HG03135 (cell line): Measurements from ENCODE around the gene LHX4.

ENCODE experiments used
- ATAC-seq: cut with Tn5 transposase; IDR thresholded peaks from one replicate; pipeline ENCODE4 v1.9.1; 2021; ENCODE audit warnings: mild to moderate bottlenecking, moderate library complexity; ENCODE audit not compliant: unreplicated experiment

Gene LHX4

DNA sequence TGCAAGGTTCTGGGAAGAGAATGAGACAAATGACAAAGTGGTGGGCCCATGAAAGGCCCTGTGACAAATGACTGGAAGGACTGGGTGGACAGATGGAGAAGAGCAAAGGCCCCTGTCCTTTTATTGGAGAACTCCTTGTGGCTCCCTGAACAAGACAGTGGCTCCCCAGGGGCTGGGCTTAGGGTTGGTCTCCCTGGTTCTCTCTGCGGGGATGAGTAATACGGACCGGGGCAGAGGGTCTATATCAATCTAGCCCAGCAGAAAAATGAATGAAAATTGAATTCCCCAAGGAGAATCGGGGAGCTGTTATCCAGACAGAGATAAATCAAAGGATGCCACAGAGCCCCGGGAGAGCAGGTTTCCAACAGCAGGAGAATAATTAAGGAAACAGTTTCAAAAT, 5.2 kb upstream of the LHX4 start:
- ATAC-seq: no peak

DNA sequence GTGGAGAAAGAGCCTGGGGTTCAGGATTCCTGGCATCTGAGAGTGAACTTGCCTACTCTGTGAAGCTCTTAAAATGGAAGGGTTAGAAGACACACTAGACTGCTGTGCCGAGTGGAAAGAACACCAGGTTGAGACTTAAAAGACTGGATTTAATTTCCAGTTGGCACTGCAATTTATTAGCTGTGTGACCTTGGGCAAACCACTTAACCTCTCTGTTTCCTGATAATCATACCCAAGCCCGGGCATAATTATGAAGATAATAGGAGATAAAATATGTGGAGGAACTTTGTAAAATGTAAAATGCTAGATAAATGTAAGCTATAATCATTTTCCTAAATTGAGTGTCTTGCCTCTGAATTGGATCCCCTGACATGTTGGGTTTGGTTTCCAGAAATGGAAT, 4.7 kb upstream of the LHX4 start:
- ATAC-seq: no peak

DNA sequence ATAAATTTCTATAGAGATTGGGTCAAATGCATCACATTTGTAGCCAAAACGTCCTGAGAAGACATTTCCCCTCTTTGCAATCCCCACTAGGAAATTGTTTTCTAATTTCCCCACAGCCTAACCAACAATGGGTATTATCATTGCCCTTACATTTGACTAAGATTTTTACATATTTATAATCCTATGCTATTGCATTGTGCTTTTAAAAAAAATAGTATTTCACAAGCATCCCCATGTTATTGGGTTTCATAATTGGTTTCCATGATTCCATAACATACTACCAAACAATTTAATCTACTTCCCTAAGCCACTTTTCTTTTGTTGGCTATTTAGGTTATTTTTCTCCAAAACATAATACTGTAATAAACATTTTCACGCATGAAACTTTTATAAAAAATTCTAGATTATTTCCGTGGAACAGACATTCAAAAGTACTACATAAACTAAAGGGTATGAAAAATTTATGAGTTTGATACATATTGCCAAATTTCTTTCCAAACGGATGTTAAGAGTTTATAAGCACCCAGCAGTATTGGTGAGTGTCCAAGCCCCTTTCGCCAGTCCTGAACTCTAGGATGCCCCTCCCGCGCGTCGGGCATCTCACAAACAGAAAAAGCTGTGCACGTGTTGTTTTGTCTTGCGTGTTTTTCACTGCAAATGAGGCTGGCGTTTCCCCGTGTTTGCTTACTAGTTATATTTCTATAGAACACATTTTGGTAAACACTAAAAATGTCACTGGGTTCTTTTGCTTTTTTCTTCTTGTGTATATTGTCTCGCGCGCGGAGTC, 2.0 kb upstream of the LHX4 start:
- ATAC-seq: no peak

- no peak for ATAC-seq
Observed at GRCh38 chr1:180228648-180229482, 1.2 kb upstream of the LHX4 start.

GRCh38 chr1:180230416-180230790, 339 bp downstream of the LHX4 start:
- no peak for ATAC-seq

DNA sequence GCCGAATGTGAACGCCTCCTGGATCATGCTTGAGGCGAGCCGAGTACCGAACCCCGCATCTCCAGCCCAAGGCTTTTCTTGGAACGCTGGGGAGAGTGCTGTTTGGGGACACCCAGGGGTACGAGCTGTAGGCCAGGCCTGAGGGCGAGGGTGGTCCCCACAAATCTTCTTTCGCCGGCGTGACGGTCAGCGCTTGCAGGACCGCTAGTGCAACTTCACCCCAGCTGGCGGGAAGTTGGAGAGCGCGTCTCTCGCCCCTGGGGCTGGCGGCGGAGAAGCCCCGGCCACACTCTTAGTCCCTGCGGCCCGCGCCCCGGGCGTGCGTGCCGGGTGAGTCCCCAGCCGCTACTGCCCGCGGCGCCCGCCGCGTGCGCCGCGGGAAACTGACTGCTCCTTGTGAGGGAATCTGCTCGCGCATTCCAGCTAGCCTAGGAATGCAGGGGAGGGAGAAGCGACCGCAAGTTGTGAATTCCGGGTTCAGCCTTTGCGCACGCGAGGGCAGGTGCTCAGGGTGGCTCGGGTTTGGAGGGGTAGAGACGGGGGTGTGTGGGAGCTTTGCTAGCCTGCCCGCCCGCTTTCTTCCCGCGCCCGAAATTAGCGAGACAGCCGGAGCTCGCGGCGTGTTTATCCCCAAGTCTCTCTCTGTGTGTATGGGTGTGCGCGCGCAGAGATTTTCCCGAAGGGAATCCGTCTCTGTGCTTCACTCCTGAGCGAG, 884 bp downstream of the LHX4 start:
- no peak for ATAC-seq

DNA sequence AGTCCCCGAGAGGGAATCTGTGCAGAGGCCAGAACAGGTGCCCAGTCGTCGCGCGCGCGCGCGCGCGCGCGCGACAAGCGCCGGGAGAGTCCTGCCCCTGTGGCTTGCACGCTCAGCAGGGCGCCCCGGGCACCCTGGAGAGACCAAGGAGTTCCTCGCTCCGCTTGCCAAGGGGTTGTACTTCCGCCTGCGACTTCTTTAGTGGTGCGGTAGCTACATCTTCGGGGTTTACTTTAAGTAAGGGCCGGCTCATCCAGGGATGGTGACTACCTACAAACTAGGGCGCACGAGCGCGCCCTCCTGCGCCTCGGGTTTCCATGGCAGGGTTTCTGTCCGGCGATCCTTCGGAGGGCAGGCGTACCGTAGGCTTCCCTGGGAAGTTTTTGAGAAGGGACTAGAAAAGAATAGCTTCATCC, 1.4 kb downstream of the LHX4 start:
- no peak for ATAC-seq

GRCh38 chr1:180231936-180232335, 1.9 kb downstream of the LHX4 start:
- ATAC-seq: no peak

GRCh38 chr1:180232521-180233043, 2.5 kb downstream of the LHX4 start:
- ATAC-seq: no peak

DNA sequence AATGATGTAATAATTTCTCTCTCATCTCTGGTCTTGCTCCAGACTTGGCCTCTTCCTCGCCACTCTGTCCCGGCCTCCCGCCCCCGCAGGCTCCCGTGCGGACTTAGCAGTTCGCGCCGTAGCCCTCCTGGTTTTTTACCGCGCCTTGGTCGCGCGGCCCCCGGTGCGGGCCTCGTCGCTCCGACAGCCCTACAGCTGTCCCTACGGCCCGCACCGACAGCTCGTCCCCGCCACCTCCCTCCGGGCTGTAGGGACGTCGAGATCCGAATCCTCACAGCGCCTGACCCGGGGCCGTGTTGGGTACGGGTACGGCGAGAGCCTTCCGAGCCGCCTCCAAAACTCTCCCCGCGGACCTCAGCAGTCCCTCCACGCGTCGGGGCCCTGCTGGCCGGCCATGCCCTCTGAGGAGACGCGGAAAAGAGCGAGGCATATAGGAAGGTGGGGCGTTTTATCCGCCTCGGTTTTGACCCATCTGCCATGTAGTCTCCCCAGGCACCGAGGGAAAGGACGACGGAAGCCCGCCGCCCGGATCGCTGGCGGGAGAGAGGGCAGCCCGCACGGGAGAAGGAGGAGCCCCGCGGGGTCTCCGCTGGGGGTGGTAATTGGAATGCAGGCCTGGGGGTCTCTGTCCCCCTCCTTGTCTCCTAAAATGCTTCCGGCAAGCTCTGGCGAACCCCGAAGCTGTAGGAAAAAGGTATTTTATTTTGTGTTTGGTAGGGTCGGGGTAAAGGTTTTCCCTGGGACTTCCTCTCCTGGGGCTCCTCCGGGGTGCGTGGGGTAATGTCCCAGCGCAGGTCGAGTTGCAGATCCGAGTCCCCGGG, 3.3 kb downstream of the LHX4 start:
- ATAC-seq: no peak

- no peak for ATAC-seq
Observed at GRCh38 chr1:180234369-180235076, 4.5 kb downstream of the LHX4 start.

DNA sequence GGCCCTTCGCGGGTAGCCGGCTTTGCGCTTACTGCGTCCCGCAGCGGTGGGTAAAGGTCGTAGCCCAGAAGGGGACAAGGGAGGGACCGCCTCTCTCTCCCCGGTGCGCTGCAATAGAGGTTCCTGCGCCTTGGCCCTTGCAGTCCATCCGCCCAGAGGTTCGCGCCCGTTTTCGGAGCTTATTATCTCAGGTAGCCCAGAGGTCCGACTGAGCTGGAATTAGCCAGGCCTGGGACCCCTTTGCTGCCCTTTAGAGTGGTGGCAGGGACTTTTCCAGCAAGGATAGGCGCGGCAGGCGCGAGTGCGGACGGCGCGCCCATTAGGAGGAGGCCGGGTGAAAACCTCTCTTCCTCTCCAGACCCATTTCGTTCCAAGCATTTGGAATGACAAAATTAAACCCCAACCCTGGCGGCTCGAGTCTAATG, 5.0 kb downstream of the LHX4 start:
- ATAC-seq: no peak

GRCh38 chr1:180235502-180236239, 5.6 kb downstream of the LHX4 start:
- ATAC-seq: no peak

- ATAC-seq: no peak
Observed at GRCh38 chr1:180236698-180237509, 6.8 kb downstream of the LHX4 start.

GRCh38 chr1:180237869-180238476, 7.9 kb downstream of the LHX4 start:
- no peak for ATAC-seq

DNA sequence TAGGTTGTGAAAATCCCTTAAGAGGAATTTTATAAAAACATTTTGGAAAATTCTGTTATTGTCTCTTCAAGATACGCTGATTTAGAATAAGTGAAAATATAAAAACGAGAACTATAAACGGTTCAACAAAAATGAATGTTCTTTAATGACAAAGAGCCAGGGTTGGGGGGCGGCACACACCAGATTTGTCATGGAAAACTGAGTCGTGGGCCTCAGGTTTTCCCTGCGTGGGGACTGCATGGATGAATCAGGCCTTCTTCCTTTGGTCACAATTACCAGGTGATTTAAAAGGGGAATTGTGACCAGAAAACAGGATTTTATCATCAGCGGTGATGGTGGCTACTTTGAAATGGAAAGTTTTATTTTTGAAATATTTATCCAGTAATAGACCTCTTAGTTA, 8.6 kb downstream of the LHX4 start:
- ATAC-seq: no peak

DNA sequence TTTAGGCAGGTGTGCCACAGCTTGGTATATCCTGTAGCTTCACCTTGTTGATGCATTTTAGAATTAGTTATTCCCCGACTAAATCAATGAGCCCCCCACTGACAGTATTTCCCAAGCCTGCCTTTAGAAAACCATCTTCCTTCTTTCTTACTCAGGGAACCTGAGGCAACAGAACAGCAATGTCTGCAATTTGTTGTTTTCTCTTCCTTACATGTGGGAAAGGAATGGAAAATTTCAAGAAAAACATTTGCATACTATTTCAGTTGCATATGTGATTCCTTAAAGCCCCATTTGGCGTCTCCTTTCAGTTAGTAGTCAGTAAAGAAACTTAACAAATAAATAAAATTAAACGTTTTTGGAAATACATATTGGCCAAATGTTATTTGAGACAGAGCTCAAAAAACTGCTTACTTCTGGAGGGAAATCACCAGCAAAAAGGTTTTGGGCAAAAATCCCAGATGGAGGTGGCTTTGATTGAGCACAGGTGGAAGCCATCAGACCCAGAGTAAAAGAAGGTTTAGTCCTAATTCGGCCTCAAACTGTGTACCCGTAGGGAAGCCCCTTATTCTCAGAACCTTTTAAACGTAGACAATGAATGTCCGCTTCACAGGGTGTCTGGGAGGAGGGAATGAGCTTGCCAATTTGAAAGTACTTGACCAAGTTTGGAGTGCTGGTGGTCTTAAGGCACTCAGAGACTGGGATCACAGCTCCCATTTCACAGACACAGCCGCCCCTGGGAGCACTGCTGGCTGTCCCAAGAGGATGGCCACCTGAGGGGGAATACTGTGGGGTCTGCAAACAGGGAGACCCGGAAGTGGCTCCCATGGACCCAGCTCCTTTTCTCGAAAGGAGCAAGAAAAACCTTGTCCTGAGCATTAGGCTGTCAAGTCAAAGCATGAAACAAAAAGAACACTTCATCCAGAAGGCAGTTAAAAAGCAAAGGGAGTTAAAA, 9.4 kb downstream of the LHX4 start:
- no peak for ATAC-seq
